GM23338 (cell line): ENCODE measurements around the gene TAF1D. TPM values are rescaled to one million over a fixed set of nuclear protein-coding genes. Genes with fewer than 3 reads are reported as not detected.

Source experiments
- ATAC-seq: fragments of 200-7000 bp; cut with Tn5 transposase; 3 replicates; pipeline ENCODE4 v1.9.1; 2020
- DNase-seq: peaks from one replicate; pipeline ENCODE4 v3.0.0-alpha.2; 2015; ENCODE audit warnings: low spot score
- H2AFZ ChIP-seq: fragments of 200-600 bp; sonication (generic); 2 replicates; pipeline ENCODE4 v1.8.0; 2016; ENCODE audit warnings: antibody characterized with exemption, mild to moderate bottlenecking, moderate library complexity
- H3F3A ChIP-seq: fragments of 200-600 bp; sonication (generic); replicated peaks from 2 replicates; pipeline ENCODE4 v1.8.0; 2017; ENCODE audit warnings: antibody characterized with exemption, mixed run types, low read depth
- H3K27ac ChIP-seq: fragments of 200-600 bp; sonication (generic); 2 replicates; pipeline ENCODE4 v1.6.1; 2016; ENCODE audit warnings: low read depth
- H3K27me3 ChIP-seq: fragments of 200-600 bp; sonication (generic); 2 replicates; pipeline ENCODE4 v1.8.0; 2016; ENCODE audit warnings: mild to moderate bottlenecking, mixed run types, moderate library complexity; ENCODE audit not compliant: insufficient read depth
- H3K36me3 ChIP-seq: fragments of 200-600 bp; sonication (generic); 2 replicates; pipeline ENCODE4 v1.8.0; 2016; ENCODE audit warnings: mild to moderate bottlenecking; ENCODE audit not compliant: insufficient read depth
- H3K4me1 ChIP-seq: fragments of 200-600 bp; sonication (generic); 2 replicates; pipeline ENCODE4 v1.8.0; 2016; ENCODE audit warnings: mild to moderate bottlenecking, moderate library complexity; ENCODE audit not compliant: insufficient read depth
- H3K4me2 ChIP-seq: fragments of 200-600 bp; sonication (generic); 2 replicates; pipeline ENCODE4 v1.7.1; 2017; ENCODE audit warnings: mixed run types
- H3K4me3 ChIP-seq: fragments of 200-600 bp; sonication (generic); 2 replicates; pipeline ENCODE4 v1.6.1; 2016; ENCODE audit warnings: mixed run types
- H3K79me2 ChIP-seq: fragments of 200-600 bp; sonication (generic); replicated peaks from 2 replicates; pipeline ENCODE4 v1.8.0; 2017; ENCODE audit warnings: mild to moderate bottlenecking; ENCODE audit not compliant: insufficient read depth
- H3K9me2 ChIP-seq: fragments of 200-600 bp; sonication (generic); 2 replicates; pipeline ENCODE4 v1.8.0; 2017; ENCODE audit not compliant: insufficient read depth
- H4K20me1 ChIP-seq: fragments of 200-600 bp; sonication (generic); replicated peaks from 2 replicates; pipeline ENCODE4 v1.8.0; 2017; ENCODE audit warnings: mild to moderate bottlenecking; ENCODE audit not compliant: insufficient read depth
- H3K27ac Mint-ChIP-seq: 2 replicates; pipeline ENCODE4 v1.8.0; 2020; ENCODE audit warnings: inconsistent platforms, mild to moderate bottlenecking, moderate library complexity, mixed read lengths
- H3K27me3 Mint-ChIP-seq: 3 replicates; pipeline ENCODE4 v1.8.0; 2022; ENCODE audit warnings: low read depth, mild to moderate bottlenecking, moderate library complexity, mixed read lengths, inconsistent platforms; ENCODE audit not compliant: insufficient read depth, poor library complexity
- H3K36me3 Mint-ChIP-seq: 3 replicates; pipeline ENCODE4 v1.8.0; 2021; ENCODE audit warnings: low read depth, mild to moderate bottlenecking, inconsistent platforms, moderate library complexity, mixed read lengths
- H3K4me1 Mint-ChIP-seq: 3 replicates; pipeline ENCODE4 v1.8.0; 2020; ENCODE audit warnings: mild to moderate bottlenecking, inconsistent platforms, mixed read lengths
- H3K4me3 Mint-ChIP-seq: 3 replicates; pipeline ENCODE4 v1.8.0; 2021; ENCODE audit warnings: moderate library complexity, mild to moderate bottlenecking, inconsistent platforms, mixed read lengths
- H3K9me3 Mint-ChIP-seq: 3 replicates; pipeline ENCODE4 v1.8.0; 2020; ENCODE audit warnings: moderate library complexity, mild to moderate bottlenecking, inconsistent platforms, mixed read lengths
- CREB1 ChIP-seq: fragments of 250-450 bp; sonication (Bioruptor Pico); IDR thresholded peaks from 2 replicates; pipeline ENCODE4 v1.5.0; 2020; ENCODE audit warnings: low read depth, mild to moderate bottlenecking, moderate library complexity
- CTCF ChIP-seq, 2 experiments: fragments of 200-600 bp in 1 of 2; sonication (generic) in 1 of 2; conservative IDR thresholded peaks; 2 replicates each; pipeline versions ENCODE4 v1.5.1 to v1.6.1; 2016 to 2017; ENCODE audit warnings: antibody characterized with exemption in 2 of 2, low read depth in 2 of 2, mild to moderate bottlenecking in 2 of 2, moderate library complexity in 1 of 2
- ETS1 ChIP-seq: IDR thresholded peaks from 2 replicates; pipeline ENCODE4 v1.6.1; 2016; ENCODE audit warnings: antibody characterized with exemption
- EZH2 ChIP-seq: fragments of 200-600 bp; sonication (generic); IDR thresholded peaks from one replicate; pipeline ENCODE4 v1.8.0; 2017; ENCODE audit warnings: antibody characterized with exemption, mild to moderate bottlenecking, low read depth; ENCODE audit not compliant: unreplicated experiment
- EZH2phosphoT487 ChIP-seq: fragments of 200-600 bp; sonication (generic); IDR thresholded peaks from one replicate; pipeline ENCODE4 v1.8.1; 2018; ENCODE audit warnings: antibody characterized with exemption; ENCODE audit not compliant: unreplicated experiment
- JUNB ChIP-seq: IDR thresholded peaks from one replicate; pipeline ENCODE4 v1.6.1; 2016; ENCODE audit warnings: antibody characterized with exemption; ENCODE audit not compliant: unreplicated experiment
- NANOG ChIP-seq: IDR thresholded peaks from 2 replicates; pipeline ENCODE4 v1.6.1; 2016; ENCODE audit warnings: antibody characterized with exemption, borderline replicate concordance
- POLR2AphosphoS5 ChIP-seq: IDR thresholded peaks from 2 replicates; pipeline ENCODE4 v1.6.1; 2016; ENCODE audit warnings: antibody characterized with exemption, low read depth
- REST ChIP-seq: IDR thresholded peaks from one replicate; pipeline ENCODE4 v1.6.1; 2018; ENCODE audit warnings: antibody characterized with exemption; ENCODE audit not compliant: unreplicated experiment
- STAT1 ChIP-seq: IDR thresholded peaks from one replicate; pipeline ENCODE4 v1.6.1; 2016; ENCODE audit warnings: antibody characterized with exemption; ENCODE audit not compliant: unreplicated experiment
- ZNF114 ChIP-seq: fragments of 250-450 bp; sonication (Bioruptor Pico); IDR thresholded peaks from 2 replicates; pipeline ENCODE4 v1.5.0; 2020; ENCODE audit warnings: mild to moderate bottlenecking, moderate library complexity
- ZNF331 ChIP-seq: fragments of 250-450 bp; sonication (Bioruptor Pico); IDR thresholded peaks from 2 replicates; pipeline ENCODE4 v1.5.0; 2020; ENCODE audit warnings: low read depth, mild to moderate bottlenecking, moderate library complexity
- ZNF462 ChIP-seq: fragments of 250-450 bp; sonication (Bioruptor Pico); IDR thresholded peaks from 2 replicates; pipeline ENCODE4 v1.5.0; 2020; ENCODE audit warnings: mild to moderate bottlenecking, moderate library complexity
- polyA plus RNA-seq: library from polyadenylated mRNA; unstranded; fragments of >200 nt; fragmentation: Nextera tagmentation; extraction: Ambion mirVana; gene quantifications from 2 replicates; pipeline ENCODE4 v1.2.1, GENCODE V29; 2016
- total RNA-seq: library from RNA; depleted of rRNA; stranded (reverse); fragments of >200 nt; shearing (Covaris generic); gene quantifications from 2 replicates; pipeline ENCODE4 v1.2.3, GENCODE V29; 2014

TAF1D gene
- total and polyA plus RNA-seq, 2 experiments from 2014 or later, result 240 to 246 TPM

- Histone ChIP-seq H3K4me1 (no peaks in the 10 kb centered on the region), H3K79me2 (no peaks in the 10 kb centered on the region), H2AFZ (no peak overlapping the region), H4K20me1 (no peaks in the 10 kb centered on the region), H3K27me3 (no peaks in the 10 kb centered on the region), H3K4me2 (no peak overlapping the region), H3K36me3 (peaks cover 18% of the 10 kb centered on the region; the same call in 1 of the 2 replicates), H3K4me3 (no peak overlapping the region), H3F3A (no peaks in the 10 kb centered on the region), H3K27ac (no peak overlapping the region), H3K9me2 (no peaks in the 10 kb centered on the region)
- no peak overlapping the region for H3K27ac Mint-ChIP-seq
- H3K4me1 Mint-ChIP-seq, result peaks cover 10% of the 10 kb centered on the region
- DNase-seq, result no peak
- no peaks in the 10 kb centered on the region for H3K9me3 Mint-ChIP-seq
- H3K27me3 Mint-ChIP-seq, result no peaks in the 10 kb centered on the region
- H3K36me3 Mint-ChIP-seq, result peaks cover 49% of the 10 kb centered on the region
- no peak overlapping the region for H3K4me3 Mint-ChIP-seq
- TF ChIP-seq ETS1, result no peak
- no peak for TF ChIP-seq ZNF114 (CRISPR knock-in tag)
- no peak for TF ChIP-seq REST
- TF ChIP-seq POLR2AphosphoS5, result no peak
- TF ChIP-seq CREB1 (CRISPR knock-in tag), result no peak
- TF ChIP-seq CTCF (conservative IDR thresholded peaks at IDR 0.05; ENCODE audit: low read depth in 2 of 2), result no peak
- no peak for TF ChIP-seq EZH2phosphoT487
- no peak for TF ChIP-seq ZNF331
- TF ChIP-seq JUNB, result no peak
- TF ChIP-seq STAT1, result no peak
- TF ChIP-seq NANOG, result no peak
- TF ChIP-seq ZNF462 (CRISPR knock-in tag), result no peak
- no peak for TF ChIP-seq EZH2
- no peak for ATAC-seq
Measured at GRCh38 chr11:93720522-93720921, 20.8 kb downstream of the TAF1D start.
